Liver (tissue), 9 donors: Measurements from ENCODE around the gene GSX2. TPM values are rescaled to one million over a fixed set of nuclear protein-coding genes. Genes with fewer than 3 reads are reported as not detected.

Experiments used
- DNase-seq: peaks from one replicate; pipeline ENCODE4 v3.0.0-alpha.2; 2017; ENCODE audit warnings: low spot score
- H3K27ac ChIP-seq, 2 donors: one replicate each; pipeline ENCODE4 v1.7.0; 2013; ENCODE audit warnings: inconsistent platforms in 2 of 2, low read length in 2 of 2, control low read depth in 1 of 2, low read depth in 1 of 2, mild to moderate bottlenecking in 1 of 2
- H3K27me3 ChIP-seq, 4 donors: one replicate each; pipeline versions ENCODE4 v1.6.1 to v1.7.0; 2013; ENCODE audit warnings: low read length in 3 of 4, inconsistent platforms in 1 of 4, mild to moderate bottlenecking in 1 of 4, moderate library complexity in 1 of 4; ENCODE audit not compliant: control insufficient read depth in 4 of 4, insufficient read depth in 4 of 4
- H3K36me3 ChIP-seq, 4 donors: one replicate each; pipeline versions ENCODE4 v1.6.1 to v1.7.0; 2013; ENCODE audit warnings: low read length in 3 of 4, mild to moderate bottlenecking in 3 of 4, low read depth in 1 of 4, moderate library complexity in 1 of 4; ENCODE audit not compliant: control insufficient read depth in 4 of 4, insufficient read depth in 3 of 4
- H3K4me1 ChIP-seq, 4 donors: one replicate each; pipeline versions ENCODE4 v1.6.1 to v1.7.0; 2013; ENCODE audit warnings: low read length in 3 of 4, mild to moderate bottlenecking in 3 of 4, moderate library complexity in 1 of 4; ENCODE audit not compliant: control insufficient read depth in 4 of 4, insufficient read depth in 4 of 4
- H3K4me3 ChIP-seq, 3 donors: one replicate each; pipeline versions ENCODE4 v1.6.1 to v1.7.0; 2013; ENCODE audit warnings: low read length in 3 of 3, control low read depth in 1 of 3, low read depth in 1 of 3, mild to moderate bottlenecking in 1 of 3
- H3K9ac ChIP-seq, 2 donors: one replicate each; pipeline ENCODE4 v1.7.0; 2013; ENCODE audit warnings: low read length in 2 of 2, mild to moderate bottlenecking in 2 of 2, moderate library complexity in 2 of 2, control low read depth in 1 of 2, low read depth in 1 of 2
- H3K9me3 ChIP-seq, 4 donors: one replicate each; pipeline versions ENCODE4 v1.6.1 to v1.7.0; 2013; ENCODE audit warnings: low read length in 3 of 4; ENCODE audit not compliant: control insufficient read depth in 4 of 4
- EGR1 ChIP-seq, 2 donors: IDR thresholded peaks; 2 replicates each; pipeline ENCODE4 v1.6.1; 2016 to 2018; ENCODE audit warnings: antibody characterized with exemption in 2 of 2, low read depth in 2 of 2
- FOXA1 ChIP-seq: IDR thresholded peaks from 2 replicates; pipeline ENCODE4 v1.6.1; 2016; ENCODE audit warnings: antibody characterized with exemption
- FOXA2 ChIP-seq: IDR thresholded peaks from 2 replicates; pipeline ENCODE4 v1.6.1; 2016; ENCODE audit warnings: antibody characterized with exemption
- GABPA ChIP-seq, 2 donors: IDR thresholded peaks in 1 of 2; conservative IDR thresholded peaks in 1 of 2; 2 replicates each; pipeline ENCODE4 v1.6.1; 2016; ENCODE audit warnings: antibody characterized with exemption in 2 of 2, mild to moderate bottlenecking in 1 of 2, moderate library complexity in 1 of 2
- HNF4A ChIP-seq, 2 donors: conservative IDR thresholded peaks; 2 replicates each; pipeline ENCODE4 v1.6.1; 2016; ENCODE audit warnings: antibody characterized with exemption in 2 of 2, mild to moderate bottlenecking in 2 of 2
- HNF4G ChIP-seq: IDR thresholded peaks from 2 replicates; pipeline ENCODE4 v1.6.1; 2016; ENCODE audit warnings: antibody characterized with exemption
- JUND ChIP-seq, 2 donors: IDR thresholded peaks; 2 replicates each; pipeline ENCODE4 v1.6.1; 2016; ENCODE audit warnings: antibody characterized with exemption in 2 of 2
- NR2F2 ChIP-seq: IDR thresholded peaks from 2 replicates; pipeline ENCODE4 v1.6.1; 2016; ENCODE audit warnings: antibody characterized with exemption
- RAD21 ChIP-seq, 2 donors: IDR thresholded peaks; 2 replicates each; pipeline ENCODE4 v1.6.1; 2016; ENCODE audit warnings: antibody characterized with exemption in 2 of 2, mild to moderate bottlenecking in 2 of 2
- RXRA ChIP-seq, 2 donors: IDR thresholded peaks; 2 replicates each; pipeline ENCODE4 v1.6.1; 2017 to 2018; ENCODE audit warnings: antibody characterized with exemption in 2 of 2, mild to moderate bottlenecking in 1 of 2
- SP1 ChIP-seq: IDR thresholded peaks from 2 replicates; pipeline ENCODE4 v1.6.1; 2018; ENCODE audit warnings: antibody characterized with exemption, mild to moderate bottlenecking
- TAF1 ChIP-seq: conservative IDR thresholded peaks from 2 replicates; pipeline ENCODE4 v1.6.1; 2016; ENCODE audit warnings: antibody characterized with exemption, mild to moderate bottlenecking
- YY1 ChIP-seq: IDR thresholded peaks from 2 replicates; pipeline ENCODE4 v1.6.1; 2016; ENCODE audit warnings: antibody characterized with exemption, mild to moderate bottlenecking
- WGBS: extraction: QIAGEN DNeasy Blood & Tissue Kit; methylation state at CpG from one replicate; pipeline ENCODE4 v1.1.7; 2013; 5-methylcytosine and 5-hydroxymethylcytosine counted together
- polyA plus RNA-seq, 2 donors: library from polyadenylated mRNA; stranded (reverse) in 1 of 2; unstranded in 1 of 2; fragments of 200-250 nt in 1 of 2; fragments of >200 nt in 1 of 2; fragmentation: Nextera tagmentation in 1 of 2; extraction: Ambion mirVana in 1 of 2; gene quantifications; one replicate each; pipeline versions ENCODE4 v1.2.1 to v1.2.3, GENCODE V29; 2013 to 2015
- total RNA-seq, 2 donors: library from RNA; depleted of rRNA; stranded (reverse); fragments of >200 nt; gene quantifications; one replicate each; pipeline ENCODE4 v1.2.3, GENCODE V29; 2014
- TF ChIP-seq, protein P1 (sequence below): IDR thresholded peaks from 2 replicates; pipeline ENCODE4 v1.6.1; 2016; ENCODE audit warnings: antibody characterized with exemption
- TF ChIP-seq, protein P2 (sequence below): IDR thresholded peaks from 2 replicates; pipeline ENCODE4 v1.6.1; 2016; ENCODE audit warnings: antibody characterized with exemption, mild to moderate bottlenecking
- TF ChIP-seq, protein P3 (sequence below): IDR thresholded peaks from 2 replicates; pipeline ENCODE4 v1.6.1; 2016; ENCODE audit warnings: antibody characterized with exemption
- TF ChIP-seq, protein P4 (sequence below): IDR thresholded peaks from 2 replicates; pipeline ENCODE4 v1.6.1; 2016; ENCODE audit warnings: antibody characterized with exemption
- donor health status: healthy.
- donor health status: healthy.
- donor health status: healthy.
- donor health status: healthy.
- donor health status: healthy.

GSX2 gene
- total and polyA plus RNA-seq, 4 donors = not detected

DNA sequence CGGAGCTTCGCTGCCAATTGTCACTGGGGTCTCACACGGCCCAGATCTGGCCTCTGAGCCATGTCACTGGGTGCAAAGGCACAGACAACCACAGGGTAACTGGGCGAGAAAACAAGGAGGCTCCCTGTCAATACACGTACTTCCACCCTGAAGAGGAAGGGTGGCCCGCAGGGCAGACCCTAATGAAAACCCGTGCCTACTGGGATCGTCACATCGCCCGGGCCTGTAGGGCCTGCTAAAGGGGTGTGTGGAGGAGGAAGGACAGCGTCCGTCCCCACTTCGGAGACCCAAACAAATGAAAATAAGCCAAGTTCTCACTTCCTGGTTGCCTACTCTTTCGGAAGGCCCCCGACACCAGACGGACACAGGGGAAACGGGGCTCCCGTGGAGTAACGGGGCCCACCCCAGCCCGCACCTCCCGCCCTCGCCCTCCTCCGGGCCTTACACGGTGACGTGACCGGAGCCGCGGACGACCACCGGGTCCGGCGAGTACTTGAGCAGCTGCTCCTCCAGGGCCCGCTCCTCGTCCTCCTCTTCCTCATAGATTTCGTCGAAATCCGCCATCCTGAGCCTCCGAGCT is 36.1 kb upstream of the GSX2 start:
- Histone ChIP-seq H3K9me3 (no peaks in the 10 kb centered on the region), H3K4me3 (peak overlapping the region; percentile 88 to 91 (median 91)), H3K9ac (peak overlapping the region; percentile 95 to 98), H3K36me3 (peaks cover 0 to 2% (median 0%) of the 10 kb centered on the region in 4 donors), H3K27ac (peak overlapping the region; percentile 97 to 100), H3K4me1 (peaks cover 6 to 30% (median 24%) of the 10 kb centered on the region in 4 donors), H3K27me3 (no peaks in the 10 kb centered on the region)
- peak; percentile 68 for DNase-seq
- no peak for TF ChIP-seq HNF4G
- no peak for TF ChIP-seq GABPA (IDR thresholded peaks at IDR 0.05 in 1 of 2, conservative IDR thresholded peaks at IDR 0.05 in 1 of 2)
- TF ChIP-seq, protein P1, sequence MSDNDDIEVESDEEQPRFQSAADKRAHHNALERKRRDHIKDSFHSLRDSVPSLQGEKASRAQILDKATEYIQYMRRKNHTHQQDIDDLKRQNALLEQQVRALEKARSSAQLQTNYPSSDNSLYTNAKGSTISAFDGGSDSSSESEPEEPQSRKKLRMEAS = no peak
- TF ChIP-seq FOXA2 = no peak
- no peak for TF ChIP-seq HNF4A (conservative IDR thresholded peaks at IDR 0.05)
- no peak for TF ChIP-seq NR2F2
- TF ChIP-seq, protein P2, sequence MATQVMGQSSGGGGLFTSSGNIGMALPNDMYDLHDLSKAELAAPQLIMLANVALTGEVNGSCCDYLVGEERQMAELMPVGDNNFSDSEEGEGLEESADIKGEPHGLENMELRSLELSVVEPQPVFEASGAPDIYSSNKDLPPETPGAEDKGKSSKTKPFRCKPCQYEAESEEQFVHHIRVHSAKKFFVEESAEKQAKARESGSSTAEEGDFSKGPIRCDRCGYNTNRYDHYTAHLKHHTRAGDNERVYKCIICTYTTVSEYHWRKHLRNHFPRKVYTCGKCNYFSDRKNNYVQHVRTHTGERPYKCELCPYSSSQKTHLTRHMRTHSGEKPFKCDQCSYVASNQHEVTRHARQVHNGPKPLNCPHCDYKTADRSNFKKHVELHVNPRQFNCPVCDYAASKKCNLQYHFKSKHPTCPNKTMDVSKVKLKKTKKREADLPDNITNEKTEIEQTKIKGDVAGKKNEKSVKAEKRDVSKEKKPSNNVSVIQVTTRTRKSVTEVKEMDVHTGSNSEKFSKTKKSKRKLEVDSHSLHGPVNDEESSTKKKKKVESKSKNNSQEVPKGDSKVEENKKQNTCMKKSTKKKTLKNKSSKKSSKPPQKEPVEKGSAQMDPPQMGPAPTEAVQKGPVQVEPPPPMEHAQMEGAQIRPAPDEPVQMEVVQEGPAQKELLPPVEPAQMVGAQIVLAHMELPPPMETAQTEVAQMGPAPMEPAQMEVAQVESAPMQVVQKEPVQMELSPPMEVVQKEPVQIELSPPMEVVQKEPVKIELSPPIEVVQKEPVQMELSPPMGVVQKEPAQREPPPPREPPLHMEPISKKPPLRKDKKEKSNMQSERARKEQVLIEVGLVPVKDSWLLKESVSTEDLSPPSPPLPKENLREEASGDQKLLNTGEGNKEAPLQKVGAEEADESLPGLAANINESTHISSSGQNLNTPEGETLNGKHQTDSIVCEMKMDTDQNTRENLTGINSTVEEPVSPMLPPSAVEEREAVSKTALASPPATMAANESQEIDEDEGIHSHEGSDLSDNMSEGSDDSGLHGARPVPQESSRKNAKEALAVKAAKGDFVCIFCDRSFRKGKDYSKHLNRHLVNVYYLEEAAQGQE = no peak
- TF ChIP-seq, protein P3, sequence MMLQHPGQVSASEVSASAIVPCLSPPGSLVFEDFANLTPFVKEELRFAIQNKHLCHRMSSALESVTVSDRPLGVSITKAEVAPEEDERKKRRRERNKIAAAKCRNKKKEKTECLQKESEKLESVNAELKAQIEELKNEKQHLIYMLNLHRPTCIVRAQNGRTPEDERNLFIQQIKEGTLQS = no peak
- no peak for TF ChIP-seq YY1
- TF ChIP-seq TAF1 = no peak
- TF ChIP-seq JUND (IDR thresholded peaks at IDR 0.05) = no peak
- no peak for TF ChIP-seq RAD21 (IDR thresholded peaks at IDR 0.05)
- no peak for TF ChIP-seq RXRA (IDR thresholded peaks at IDR 0.05)
- TF ChIP-seq SP1 = no peak
- TF ChIP-seq, protein P4, sequence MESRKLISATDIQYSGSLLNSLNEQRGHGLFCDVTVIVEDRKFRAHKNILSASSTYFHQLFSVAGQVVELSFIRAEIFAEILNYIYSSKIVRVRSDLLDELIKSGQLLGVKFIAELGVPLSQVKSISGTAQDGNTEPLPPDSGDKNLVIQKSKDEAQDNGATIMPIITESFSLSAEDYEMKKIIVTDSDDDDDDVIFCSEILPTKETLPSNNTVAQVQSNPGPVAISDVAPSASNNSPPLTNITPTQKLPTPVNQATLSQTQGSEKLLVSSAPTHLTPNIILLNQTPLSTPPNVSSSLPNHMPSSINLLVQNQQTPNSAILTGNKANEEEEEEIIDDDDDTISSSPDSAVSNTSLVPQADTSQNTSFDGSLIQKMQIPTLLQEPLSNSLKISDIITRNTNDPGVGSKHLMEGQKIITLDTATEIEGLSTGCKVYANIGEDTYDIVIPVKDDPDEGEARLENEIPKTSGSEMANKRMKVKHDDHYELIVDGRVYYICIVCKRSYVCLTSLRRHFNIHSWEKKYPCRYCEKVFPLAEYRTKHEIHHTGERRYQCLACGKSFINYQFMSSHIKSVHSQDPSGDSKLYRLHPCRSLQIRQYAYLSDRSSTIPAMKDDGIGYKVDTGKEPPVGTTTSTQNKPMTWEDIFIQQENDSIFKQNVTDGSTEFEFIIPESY = no peak
- 0% methylated on average over 38 of the region's 38 CpGs for WGBS

DNA sequence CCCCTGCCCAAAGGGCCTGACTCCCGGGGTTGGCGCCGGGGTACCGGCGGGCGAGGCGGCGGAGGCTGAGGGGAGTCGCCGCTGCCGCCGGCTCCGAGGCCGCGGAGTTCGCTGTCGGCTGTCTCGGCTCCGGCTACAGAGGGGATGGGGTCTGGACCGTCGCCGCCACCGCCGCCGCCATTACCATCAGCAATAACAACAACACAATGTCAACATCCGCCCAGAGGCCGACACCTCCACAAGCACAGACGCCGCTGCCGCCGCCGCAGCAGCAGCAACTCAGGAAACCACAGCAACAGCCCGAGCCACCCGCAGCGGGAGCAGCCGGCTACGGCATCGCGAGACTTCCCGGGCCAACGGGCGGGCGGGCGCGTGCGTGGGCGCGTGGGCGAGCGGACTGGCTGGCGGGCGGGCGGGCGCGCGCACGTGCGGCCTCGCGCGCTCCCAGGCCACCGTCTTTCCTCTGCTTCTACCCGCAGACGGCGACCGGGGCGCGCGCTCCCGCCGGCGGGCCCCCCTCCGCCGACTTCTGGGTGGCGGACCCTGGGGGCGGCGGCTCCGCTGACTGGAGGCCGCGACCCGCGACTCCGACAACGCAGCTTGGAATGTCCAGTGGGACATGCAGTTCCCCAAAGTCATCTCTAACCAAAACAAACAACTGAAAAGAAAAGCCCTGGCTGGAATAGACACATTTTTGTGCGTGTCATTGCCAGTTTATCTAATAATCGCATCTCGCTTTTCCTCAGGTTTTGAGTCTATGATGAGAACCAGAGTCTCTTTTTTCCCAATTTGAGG is 35.4 kb upstream of the GSX2 start, which contains the start of gene CHIC2:
TSS of gene CHIC2 (minus strand) at position 289 of the 795 bp plus-strand sequence. CDS start 305 bp downstream, outside the sequence.
- H3K36me3 ChIP-seq = peaks cover 0 to 2% (median 0%) of the 10 kb centered on the region in 4 donors
- peak within 1 kb of the TSS; percentile 95 to 98 for H3K9ac ChIP-seq
- H3K9me3 ChIP-seq = no peaks in the 10 kb centered on the region
- H3K4me3 ChIP-seq = peak within 1 kb of the TSS; percentile 88 to 91 (median 91)
- H3K27ac ChIP-seq = peak within 1 kb of the TSS; percentile 97 to 100
- DNase-seq = peak; percentile 94
- H3K27me3 ChIP-seq = no peaks in the 10 kb centered on the region
- WGBS = under 1% methylated on average over 87 of the region's 87 CpGs
- H3K4me1 ChIP-seq = peaks cover 3 to 30% (median 22%) of the 10 kb centered on the region in 4 donors
- TF ChIP-seq TAF1 (no peak), NR2F2 (peak; percentile 79), JUND (IDR thresholded peaks at IDR 0.05) (no peak), GABPA (IDR thresholded peaks at IDR 0.05 in 1 of 2, conservative IDR thresholded peaks at IDR 0.05 in 1 of 2) (peak in 1 of 2 donors; percentile 47), YY1 (peak; percentile 81), HNF4A (conservative IDR thresholded peaks at IDR 0.05) (no peak), SP1 (peak; percentile 53), FOXA1 (peak; percentile 28), FOXA2 (peak; percentile 43), EGR1 (IDR thresholded peaks at IDR 0.05; ENCODE audit: low read depth in 2 of 2) (peak; percentile 39 to 62), RXRA (IDR thresholded peaks at IDR 0.05) (peak; percentile 34 to 36)
- TF ChIP-seq, protein P2 = peak; percentile 62
- TF ChIP-seq, protein P4 = peak; percentile 98
